8988T (cell line): ENCODE results near the gene OR6C4.
"Not testable (repeated sequence)": the region's sequence is repeated elsewhere in the genome, so short reads cannot be mapped to it uniquely, and the experiment has no call there.

Source experiments
- DNase-seq: peaks from one replicate; pipeline ENCODE4 v3.0.0; 2011

Gene OR6C4

GRCh38 chr12:55549302-55549701 is at the start of gene OR6C4:
Gene OR6C4 (plus strand): TSS chr12:55549602. CDS start chr12:55551227, 1,625 bp downstream.
- DNase-seq = no peak

- DNase-seq = no peak
Measured at GRCh38 chr12:55499810-55500252, 49.6 kb upstream of the OR6C4 start.

DNA sequence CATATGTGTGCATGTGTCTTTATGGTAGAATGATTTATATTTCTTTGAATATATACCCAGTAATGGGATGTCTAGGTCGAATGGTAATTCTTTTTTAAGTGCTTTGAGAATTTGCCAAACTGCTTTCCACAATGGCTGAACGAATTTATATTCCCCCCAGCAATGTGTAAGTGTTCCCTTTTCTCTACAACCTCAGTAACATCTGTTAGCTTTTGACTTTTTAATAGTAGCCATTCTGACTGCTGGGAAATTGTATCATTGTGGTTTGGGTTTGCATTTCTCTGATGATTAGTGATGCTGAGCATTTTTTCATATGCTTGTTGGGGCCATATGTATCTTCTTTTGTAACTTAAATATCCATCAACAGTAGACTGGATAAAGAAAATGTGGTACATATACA is 47.8 kb upstream of the OR6C4 start:
- no peak for DNase-seq

DNA sequence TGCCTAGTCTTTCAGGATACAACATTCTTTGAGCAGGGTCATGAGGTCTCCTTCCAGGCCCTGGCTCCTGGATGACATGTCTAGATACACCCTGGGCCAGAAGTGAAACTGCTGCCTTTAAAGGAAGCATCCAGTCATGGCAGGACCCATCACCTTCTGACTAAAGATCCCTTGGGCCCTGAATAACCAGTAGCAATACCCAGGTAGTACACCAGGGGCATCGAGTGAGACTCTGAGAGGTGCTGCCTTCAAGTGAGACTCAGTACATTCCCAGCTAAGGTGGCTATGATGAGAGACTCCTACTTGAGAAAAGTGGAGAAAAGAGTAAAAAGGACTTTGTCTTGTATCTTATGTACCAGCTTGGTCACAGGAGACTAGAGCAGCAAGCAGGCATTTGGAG is 33.7 kb upstream of the OR6C4 start:
- DNase-seq = no peak

GRCh38 chr12:55516391-55516790 is 33.0 kb upstream of the OR6C4 start:
- DNase-seq = no peak

DNA sequence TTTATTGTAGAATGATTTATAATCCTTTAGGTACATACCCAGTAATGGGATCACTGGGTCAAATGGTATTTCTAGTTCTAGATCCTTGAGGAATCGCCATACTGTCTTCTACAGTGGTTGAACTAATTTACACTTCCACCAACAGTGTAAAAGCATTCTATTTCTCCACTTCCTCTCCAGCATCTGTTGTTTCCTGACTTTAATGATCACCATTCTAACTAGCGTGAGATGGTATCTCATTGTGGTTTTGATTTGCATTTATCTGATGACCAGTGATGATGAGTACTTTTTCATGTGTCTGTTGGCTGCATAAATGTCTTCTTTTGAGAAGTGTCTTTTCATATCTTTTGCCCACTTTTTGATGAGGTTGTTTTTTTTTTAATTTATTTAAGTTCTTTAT is 1.2 kb upstream of the OR6C4 start:
- not testable (repeated sequence) for DNase-seq

DNA sequence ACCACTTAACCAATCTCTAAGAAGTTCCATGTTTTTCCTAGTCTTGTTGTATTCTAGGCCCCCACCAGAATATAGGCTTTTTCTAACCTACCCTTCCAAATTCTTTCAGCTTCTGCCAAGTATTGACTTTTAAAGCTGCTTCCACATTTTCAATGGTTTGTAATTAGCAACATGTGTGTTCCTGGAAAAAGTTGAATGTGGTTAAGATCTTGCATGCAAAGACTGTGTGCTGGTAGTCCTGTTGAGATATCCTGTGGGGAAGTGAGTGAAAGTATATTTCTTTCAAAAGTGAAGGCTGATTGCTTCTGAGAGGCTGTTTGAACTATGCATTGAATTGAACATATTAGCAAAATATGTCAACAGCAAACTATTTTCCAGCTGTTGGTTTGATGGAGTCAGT is 646 bp upstream of the OR6C4 start:
- DNase-seq = no peak

DNA sequence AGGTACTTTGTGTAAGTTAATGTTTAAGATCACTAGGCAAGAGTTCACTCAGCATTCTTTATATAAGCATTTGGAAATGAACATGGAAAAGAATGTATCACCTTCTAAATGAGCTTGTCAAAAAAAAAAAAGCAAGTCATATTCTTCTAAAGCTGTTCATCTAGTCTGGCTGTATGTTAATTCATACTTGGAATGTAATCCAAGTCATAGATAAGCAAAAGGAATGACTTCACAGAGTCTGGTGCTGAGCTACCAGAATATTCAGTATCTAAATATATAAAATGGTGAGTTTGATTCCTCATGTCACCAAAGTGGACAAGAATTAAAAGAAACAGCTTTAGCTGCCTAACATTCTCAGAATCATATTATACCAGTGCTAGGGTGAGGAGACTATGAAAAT is 4.9 kb downstream of the OR6C4 start:
- DNase-seq = no peak

- not testable (repeated sequence) for DNase-seq
Measured at GRCh38 chr12:55570060-55570459, 20.7 kb downstream of the OR6C4 start.

- DNase-seq = not testable (repeated sequence)
Measured at GRCh38 chr12:55570689-55571088, 21.3 kb downstream of the OR6C4 start.

DNA sequence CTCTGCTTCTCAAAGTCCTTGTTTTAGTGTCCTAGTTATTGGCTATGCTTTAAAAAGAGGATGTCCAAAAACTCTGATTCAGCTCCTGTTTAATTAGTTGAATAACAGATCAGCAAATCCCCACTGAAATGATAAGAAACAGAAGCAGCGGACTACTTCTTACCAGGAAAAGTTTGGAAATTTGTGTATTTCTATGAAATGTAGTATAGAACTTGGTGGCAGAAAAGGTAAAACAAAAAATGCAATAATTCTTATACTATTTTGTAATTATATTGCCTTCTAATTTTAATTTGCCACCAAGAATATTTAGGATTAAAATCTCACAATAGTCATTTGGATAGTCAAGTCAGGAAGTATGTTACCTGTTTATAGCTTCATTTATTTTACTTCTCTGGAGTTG is 22.8 kb downstream of the OR6C4 start, which contains the start of gene OR2AP1:
TSS of gene OR2AP1 (plus strand) at position 301 of the 400 bp plus-strand sequence. CDS start 1,947 bp downstream, outside the sequence.
- no peak for DNase-seq

- DNase-seq = no peak
Measured at GRCh38 chr12:55582066-55582465, 32.7 kb downstream of the OR6C4 start.

- DNase-seq = no peak
Measured at GRCh38 chr12:55585817-55586216, 36.4 kb downstream of the OR6C4 start.

GRCh38 chr12:55590152-55590551 is 40.8 kb downstream of the OR6C4 start:
- not testable (repeated sequence) for DNase-seq
